ENCODE results near the gene ZDHHC11. TPM values are rescaled to one million over a fixed set of nuclear protein-coding genes. Genes with fewer than 3 reads are reported as not detected.

Gene ZDHHC11, protein sequence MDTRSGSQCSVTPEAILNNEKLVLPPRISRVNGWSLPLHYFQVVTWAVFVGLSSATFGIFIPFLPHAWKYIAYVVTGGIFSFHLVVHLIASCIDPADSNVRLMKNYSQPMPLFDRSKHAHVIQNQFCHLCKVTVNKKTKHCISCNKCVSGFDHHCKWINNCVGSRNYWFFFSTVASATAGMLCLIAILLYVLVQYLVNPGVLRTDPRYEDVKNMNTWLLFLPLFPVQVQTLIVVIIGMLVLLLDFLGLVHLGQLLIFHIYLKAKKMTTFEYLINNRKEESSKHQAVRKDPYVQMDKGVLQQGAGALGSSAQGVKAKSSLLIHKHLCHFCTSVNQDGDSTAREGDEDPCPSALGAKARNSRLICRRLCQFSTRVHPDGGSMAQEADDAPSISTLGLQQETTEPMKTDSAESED
- total RNA-seq, result 1 to 10 TPM; 9.4 to 10.0 TPM

DNA sequence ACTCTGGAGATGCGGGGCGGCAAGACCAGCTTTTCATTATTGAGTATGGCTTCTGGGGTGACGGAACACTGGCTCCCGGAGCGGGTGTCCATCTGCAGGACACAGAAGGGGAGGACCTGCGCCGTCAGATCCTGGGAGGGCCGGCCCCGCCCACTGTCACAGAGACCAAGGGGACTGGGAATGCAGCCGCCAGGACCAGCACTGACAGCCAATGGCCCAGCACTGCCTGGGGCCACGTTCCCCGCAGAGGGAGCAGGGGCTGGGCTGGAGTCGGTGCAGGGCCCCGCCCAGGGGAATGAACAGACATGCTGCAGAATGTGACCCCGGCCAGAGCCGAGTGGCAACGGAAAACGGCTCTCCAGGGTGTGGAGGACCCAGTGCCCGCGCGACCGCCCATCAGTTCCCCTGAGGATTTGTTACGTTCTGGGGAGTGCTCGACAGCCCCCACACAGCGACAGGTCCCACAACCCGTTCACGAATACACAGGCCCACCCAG is at the start of gene ZDHHC11:
ZDHHC11 (minus strand) TSS at position 476 of the 496 bp plus-strand sequence; CDS start at position 92, 384 bp downstream.
- H3K4me1 Mint-ChIP-seq, result no peaks in the 10 kb centered on the region
- H3K36me3 Mint-ChIP-seq (ENCODE audit: low read depth), result no peaks in the 10 kb centered on the region
- POLR2A ChIA-PET, result no interaction called here
- CTCF ChIA-PET, result no interaction called here
- H3K4me3 Mint-ChIP-seq, result no peak within 1 kb of the TSS
- no peak for DNase-seq
- H3K27me3 Mint-ChIP-seq, result no peaks in the 10 kb centered on the region
- no peaks in the 10 kb centered on the region for H3K9me3 Mint-ChIP-seq
- H3K27ac Mint-ChIP-seq, result no peak within 1 kb of the TSS

- ChIA-PET CTCF (interaction anchor here (0.8 to 2.6 kb wide), 4 partner anchors 9 to 665 kb away, joined by 3 to 8 read pairs (median 4); no protein-coding TSS in a partner anchor), POLR2A (no interaction called here)
- Mint-ChIP-seq H3K4me1 (peaks cover 44% of the 10 kb centered on the region), H3K27ac (peak overlapping the region; percentile 83), H3K4me3 (peak overlapping the region; percentile 81), H3K27me3 (no peaks in the 10 kb centered on the region), H3K36me3 (ENCODE audit: low read depth) (peaks cover 47% of the 10 kb centered on the region), H3K9me3 (no peaks in the 10 kb centered on the region)
- DNase-seq, result no peak
These were observed 42.9 kb upstream of the ZDHHC11 start for GRCh38 chr5:893711-894110.

- no peak for DNase-seq
- peaks cover 50% of the 10 kb centered on the region for H3K4me1 Mint-ChIP-seq
These were observed 42.3 kb upstream of the ZDHHC11 start for GRCh38 chr5:893137-893506.

DNA sequence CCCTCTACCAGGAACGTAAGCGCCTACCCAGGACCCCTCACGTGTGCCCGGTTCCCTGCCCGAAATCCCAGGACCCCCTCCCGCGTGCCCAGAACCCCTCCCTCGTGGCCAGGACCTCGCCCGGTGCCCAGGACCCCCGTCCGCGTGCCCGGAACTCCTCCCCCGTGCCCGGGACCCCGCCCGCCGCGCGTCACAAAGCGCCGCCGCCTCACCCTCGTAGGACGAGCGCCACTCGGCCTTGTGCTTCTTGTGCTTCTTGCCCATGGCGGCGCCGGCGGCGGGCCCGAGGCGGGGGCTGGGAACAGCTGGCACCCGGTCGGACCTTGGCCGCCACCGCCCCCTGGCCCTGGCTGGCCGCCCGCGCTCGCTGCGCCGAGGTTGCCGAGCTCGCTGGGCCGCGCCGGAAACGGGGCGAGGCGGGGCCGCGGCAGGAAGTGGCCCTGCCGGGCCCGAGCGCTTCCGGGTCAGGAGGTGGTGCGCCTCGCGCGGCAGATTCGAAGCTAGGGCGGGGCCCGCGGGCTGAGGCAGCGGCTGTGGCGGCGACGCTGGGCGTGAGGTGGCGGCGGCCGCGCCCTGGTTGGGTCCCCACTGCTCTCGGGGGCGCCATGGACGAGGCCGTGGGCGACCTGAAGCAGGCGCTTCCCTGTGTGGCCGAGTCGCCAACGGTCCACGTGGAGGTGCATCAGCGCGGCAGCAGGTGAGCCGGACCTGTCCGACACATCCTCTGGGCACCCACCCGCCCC is 41.8 kb upstream of the ZDHHC11 start, which contains the start of the genes BRD9 and TRIP13:
BRD9 (minus strand) TSS at position 408 of the 743 bp plus-strand sequence; CDS start at position 264, 144 bp downstream.
TRIP13 (plus strand) TSS at position 491 of the 743 bp plus-strand sequence; CDS start at position 606, 115 bp downstream.
- Mint-ChIP-seq H3K9me3 (no peaks in the 10 kb centered on the region), H3K36me3 (ENCODE audit: low read depth) (peaks cover 57% of the 10 kb centered on the region), H3K4me3 (peak within 1 kb of the TSS; percentile 86), H3K27ac (peak within 1 kb of the TSS; percentile 94), H3K27me3 (no peaks in the 10 kb centered on the region), H3K4me1 (peaks cover 53% of the 10 kb centered on the region)
- DNase-seq, result peak; percentile 86
- ChIA-PET CTCF (interaction anchor here (0.7 to 2.6 kb wide), 3 partner anchors 10 to 411 kb away, joined by 3 to 8 read pairs (median 6); no protein-coding TSS in a partner anchor), POLR2A (interaction anchor here (0.6 to 0.7 kb wide), 2 partner anchors 408 to 533 kb away, joined by 3 to 4 read pairs; no protein-coding TSS in a partner anchor)

More at GRCh38 chr5:893137-893506, 42.3 kb upstream of the ZDHHC11 start:
- H3K36me3 Mint-ChIP-seq (ENCODE audit: low read depth), result peaks cover 53% of the 10 kb centered on the region
- ChIA-PET CTCF (interaction anchor here (1.9 to 2.6 kb wide), 2 partner anchors 10 to 13 kb away, joined by 6 to 8 read pairs; no protein-coding TSS in a partner anchor), POLR2A (no interaction called here)
- no peaks in the 10 kb centered on the region for H3K27me3 Mint-ChIP-seq
- peak overlapping the region; percentile 83 for H3K27ac Mint-ChIP-seq
- H3K4me3 Mint-ChIP-seq, result peak overlapping the region; percentile 81
- H3K9me3 Mint-ChIP-seq, result no peaks in the 10 kb centered on the region

DNA sequence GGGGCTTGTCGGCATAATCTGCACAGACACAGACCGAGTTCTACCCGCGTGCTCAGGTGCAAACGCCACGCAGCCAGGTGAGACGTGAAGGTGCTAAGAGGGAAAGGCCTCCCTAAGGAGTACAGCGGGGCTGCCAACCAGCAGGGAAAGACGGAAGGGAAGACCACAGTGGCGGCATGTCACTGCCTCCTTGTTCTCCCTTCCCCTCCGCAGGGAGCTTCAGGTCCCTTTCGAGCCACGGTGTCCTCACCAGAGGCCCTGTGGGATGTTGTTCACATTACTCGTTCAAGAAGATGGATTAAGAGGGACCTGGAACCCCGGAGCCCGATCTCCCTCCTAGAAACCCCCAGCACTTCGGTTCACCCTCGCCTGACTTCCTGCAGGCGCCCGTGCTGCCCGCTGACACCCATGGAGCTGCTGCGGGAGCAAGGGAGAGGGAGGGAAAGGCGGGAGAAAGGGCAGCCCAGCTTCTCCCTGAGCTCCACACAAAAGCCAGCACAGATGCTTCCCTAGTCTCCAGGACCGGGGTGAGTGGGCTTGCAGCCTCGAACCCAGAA is 41.1 kb upstream of the ZDHHC11 start:
- H3K36me3 Mint-ChIP-seq (ENCODE audit: low read depth), result peaks cover 63% of the 10 kb centered on the region
- H3K4me3 Mint-ChIP-seq, result peak overlapping the region; percentile 86
- ChIA-PET POLR2A (no interaction called here), CTCF (interaction anchor here (1.9 kb wide), 1 partner anchor 15 kb away, joined by 6 read pairs; no protein-coding TSS in a partner anchor)
- H3K27me3 Mint-ChIP-seq, result no peaks in the 10 kb centered on the region
- peak; percentile 22 for DNase-seq
- peaks cover 54% of the 10 kb centered on the region for H3K4me1 Mint-ChIP-seq
- H3K27ac Mint-ChIP-seq, result peak overlapping the region; percentile 94
- no peaks in the 10 kb centered on the region for H3K9me3 Mint-ChIP-seq

- Mint-ChIP-seq H3K36me3 (ENCODE audit: low read depth) (peaks cover 65% of the 10 kb centered on the region), H3K4me1 (peaks cover 52% of the 10 kb centered on the region), H3K27ac (peak overlapping the region; percentile 94), H3K4me3 (peak overlapping the region; percentile 86), H3K27me3 (no peaks in the 10 kb centered on the region), H3K9me3 (no peaks in the 10 kb centered on the region)
- POLR2A ChIA-PET, result no interaction called here
- CTCF ChIA-PET, result interaction anchor here (1.9 kb wide), 1 partner anchor 15 kb away, joined by 6 read pairs; no protein-coding TSS in a partner anchor
- no peak for DNase-seq
These were observed 40.5 kb upstream of the ZDHHC11 start for GRCh38 chr5:891117-891836.

DNA sequence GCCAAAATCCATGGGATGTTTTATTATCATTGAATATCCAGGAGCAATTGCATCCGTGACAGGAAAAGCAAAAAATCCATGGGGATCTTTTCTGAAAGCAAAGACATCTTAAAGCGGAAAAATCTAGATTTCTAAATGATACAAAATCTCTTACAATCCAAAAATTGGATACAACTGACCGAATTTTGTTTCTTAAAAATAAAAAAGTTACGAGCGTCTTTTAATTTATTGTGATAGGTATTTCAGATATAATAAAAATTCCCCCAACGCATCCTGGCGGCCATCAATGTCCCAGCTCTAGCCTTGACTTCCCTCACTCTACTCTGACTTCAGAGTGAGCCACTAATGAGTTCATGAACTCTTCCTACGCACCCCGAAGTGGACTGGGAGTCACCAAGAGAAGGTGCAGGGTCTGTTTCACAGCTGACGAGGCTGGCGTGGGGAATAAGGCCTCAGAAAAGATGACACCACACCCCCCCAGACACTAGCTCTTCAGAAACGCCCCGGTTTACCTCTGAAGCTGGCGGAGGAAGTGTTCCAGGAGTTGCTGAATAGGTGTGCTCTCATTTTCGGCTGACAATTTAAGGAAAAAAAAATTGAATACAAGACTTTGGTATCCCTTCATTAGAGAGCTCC is 38.4 kb upstream of the ZDHHC11 start:
- H3K4me3 Mint-ChIP-seq, result no peak overlapping the region

GRCh38 chr5:888638-889035 is 37.9 kb upstream of the ZDHHC11 start:
- POLR2A ChIA-PET, result no interaction called here
- no peak for DNase-seq
- Mint-ChIP-seq H3K4me1 (peaks cover 35% of the 10 kb centered on the region), H3K36me3 (ENCODE audit: low read depth) (peaks cover 73% of the 10 kb centered on the region), H3K27ac (no peak overlapping the region), H3K4me3 (no peak overlapping the region), H3K27me3 (no peaks in the 10 kb centered on the region), H3K9me3 (no peaks in the 10 kb centered on the region)
- CTCF ChIA-PET, result interaction anchor here (1.1 kb wide), 1 partner anchor 17 kb away, joined by 3 read pairs; no protein-coding TSS in a partner anchor

More for the DNA sequence above, 38.4 kb upstream of the ZDHHC11 start:
- Mint-ChIP-seq H3K36me3 (ENCODE audit: low read depth) (peaks cover 73% of the 10 kb centered on the region), H3K27me3 (no peaks in the 10 kb centered on the region), H3K9me3 (no peaks in the 10 kb centered on the region), H3K4me1 (peaks cover 40% of the 10 kb centered on the region), H3K27ac (no peak overlapping the region)
- DNase-seq, result no peak
- ChIA-PET CTCF (interaction anchor here (0.7 to 1.6 kb wide), 3 partner anchors 8 to 212 kb away, joined by 3 to 4 read pairs (median 3); no protein-coding TSS in a partner anchor), POLR2A (no interaction called here)

DNA sequence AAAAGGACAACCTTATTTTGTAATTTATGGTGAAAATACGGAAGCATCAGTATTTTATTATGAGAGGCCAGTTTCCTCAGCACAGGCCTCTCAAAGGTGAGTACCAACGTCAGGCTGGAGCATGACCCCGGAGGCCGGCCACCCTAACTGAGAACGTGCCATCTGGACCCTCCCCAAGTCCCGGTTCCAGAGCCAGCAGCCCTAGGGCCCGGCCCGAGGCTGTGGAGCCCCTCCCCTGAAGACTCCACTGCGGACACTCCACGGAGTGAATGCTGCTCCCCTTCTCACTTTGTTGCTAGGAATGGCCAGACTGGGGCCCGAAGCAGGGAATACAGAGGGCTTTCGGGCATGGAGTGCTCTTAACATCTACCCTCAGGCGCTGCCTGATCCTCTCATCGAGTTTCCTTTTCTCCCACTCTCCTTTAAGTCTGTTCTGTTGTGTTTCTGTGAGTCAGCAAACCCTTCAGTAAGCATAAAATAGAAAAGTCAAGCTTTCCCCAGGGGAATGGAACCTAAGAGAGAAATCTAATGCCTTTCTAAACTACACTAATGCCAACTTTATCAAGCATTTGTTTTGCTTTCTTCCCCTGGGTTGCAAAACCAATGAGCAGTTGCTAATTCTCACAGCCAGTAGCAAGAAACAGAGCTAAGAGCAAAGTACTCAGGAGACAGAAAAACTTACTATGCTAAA is 37.3 kb upstream of the ZDHHC11 start:
- no peak overlapping the region for H3K4me3 Mint-ChIP-seq

GRCh38 chr5:886716-887325 is 36.0 kb upstream of the ZDHHC11 start:
- Mint-ChIP-seq H3K27ac (no peak overlapping the region), H3K4me3 (no peak overlapping the region), H3K4me1 (peaks cover 42% of the 10 kb centered on the region), H3K9me3 (peaks cover 15% of the 10 kb centered on the region), H3K36me3 (ENCODE audit: low read depth) (peaks cover 88% of the 10 kb centered on the region), H3K27me3 (no peaks in the 10 kb centered on the region)
- POLR2A ChIA-PET, result no interaction called here
- CTCF ChIA-PET, result no interaction called here
- no peak for DNase-seq

More for the DNA sequence above, 37.3 kb upstream of the ZDHHC11 start:
- Mint-ChIP-seq H3K27me3 (no peaks in the 10 kb centered on the region), H3K27ac (no peak overlapping the region), H3K9me3 (peaks cover 3% of the 10 kb centered on the region), H3K36me3 (ENCODE audit: low read depth) (peaks cover 79% of the 10 kb centered on the region), H3K4me1 (peaks cover 31% of the 10 kb centered on the region)
- CTCF ChIA-PET, result no interaction called here
- DNase-seq, result no peak
- POLR2A ChIA-PET, result no interaction called here

GRCh38 chr5:886036-886435 is 35.2 kb upstream of the ZDHHC11 start:
- CTCF ChIA-PET, result no interaction called here
- no peak for DNase-seq
- POLR2A ChIA-PET, result no interaction called here
- Mint-ChIP-seq H3K4me3 (no peak overlapping the region), H3K27ac (no peak overlapping the region), H3K27me3 (no peaks in the 10 kb centered on the region), H3K9me3 (peaks cover 15% of the 10 kb centered on the region), H3K36me3 (ENCODE audit: low read depth) (peaks cover 91% of the 10 kb centered on the region), H3K4me1 (peaks cover 38% of the 10 kb centered on the region)
